Neural cell (in vitro differentiated cells): ENCODE data around the gene GSDME.

Source experiments
- EP300 ChIP-seq: fragments of 450-650 bp; conservative IDR thresholded peaks from 2 replicates; pipeline ENCODE4 v1.6.1; 2014; ENCODE audit warnings: antibody characterized with exemption, mild to moderate bottlenecking, moderate library complexity; ENCODE audit not compliant: poor library complexity, severe bottlenecking
- EZH2 ChIP-seq: fragments of 200-600, 300-800 bp; shearing (Covaris generic), sonication (generic); IDR thresholded peaks from 2 replicates; pipeline ENCODE4 v1.6.1; 2014; ENCODE audit warnings: antibody characterized with exemption, low read length, borderline replicate concordance, mild to moderate bottlenecking; ENCODE audit not compliant: insufficient read depth, poor library complexity, severe bottlenecking
- MXI1 ChIP-seq: fragments of 450-650 bp; conservative IDR thresholded peaks from 2 replicates; pipeline ENCODE4 v1.6.1; 2014; ENCODE audit warnings: antibody characterized with exemption, mild to moderate bottlenecking; ENCODE audit not compliant: poor library complexity, severe bottlenecking
- POLR2AphosphoS5 ChIP-seq: IDR thresholded peaks from 2 replicates; pipeline ENCODE4 v1.6.1; 2012
- RAD21 ChIP-seq: fragments of 450-650 bp; conservative IDR thresholded peaks from 2 replicates; pipeline ENCODE4 v1.6.1; 2014; ENCODE audit warnings: antibody characterized with exemption, mild to moderate bottlenecking, moderate library complexity
- SMC3 ChIP-seq: fragments of 450-650 bp; conservative IDR thresholded peaks from 2 replicates; pipeline ENCODE4 v1.6.1; 2014; ENCODE audit warnings: antibody characterized with exemption, mild to moderate bottlenecking, moderate library complexity; ENCODE audit not compliant: poor library complexity
- TAF1 ChIP-seq: IDR thresholded peaks from 2 replicates; pipeline ENCODE4 v1.6.1; 2012; ENCODE audit warnings: low read depth
- TF ChIP-seq, protein P1 (sequence below): fragments of 450-650 bp; IDR thresholded peaks from 2 replicates; pipeline ENCODE4 v1.5.1; 2014; ENCODE audit warnings: antibody characterized with exemption, mild to moderate bottlenecking, moderate library complexity; ENCODE audit not compliant: poor library complexity, severe bottlenecking

DNA sequence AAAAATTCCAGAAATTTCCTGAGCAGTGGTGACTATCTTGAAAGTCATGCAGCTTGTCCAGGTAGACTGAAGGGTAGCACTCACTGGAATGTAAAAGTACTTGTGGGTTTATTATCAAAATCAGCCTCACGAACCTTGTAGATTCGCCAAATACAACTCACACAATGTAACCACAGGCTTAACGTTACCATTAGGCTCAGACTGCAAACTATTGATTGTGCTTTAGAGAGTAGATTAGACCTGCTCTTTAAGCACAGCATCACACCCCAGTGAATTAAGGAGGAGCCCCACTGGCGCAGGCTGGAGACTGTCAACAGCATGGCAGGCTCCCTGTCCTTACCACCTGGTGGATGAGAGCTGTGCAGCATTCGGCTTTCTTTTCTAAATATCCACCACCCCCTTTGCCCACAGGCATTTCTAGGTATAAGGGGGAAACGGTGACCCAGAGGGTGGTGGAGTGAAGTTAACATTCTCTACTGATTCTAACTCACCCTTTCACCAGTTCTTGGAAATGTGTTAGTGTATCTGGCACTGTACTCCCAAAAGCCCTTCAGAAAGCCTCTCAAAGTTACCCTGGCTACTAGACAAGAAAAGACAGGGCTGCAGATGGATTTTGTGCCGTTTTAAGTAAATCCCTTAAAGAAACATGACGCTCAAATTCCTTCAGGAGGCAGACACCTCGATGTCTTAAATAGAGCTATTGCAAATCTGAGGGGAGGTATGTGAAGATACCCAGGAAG lies 56.6 kb downstream of the GSDME start:
- TF ChIP-seq EP300 (no peak), EZH2 (no peak), RAD21 (no peak), MXI1 (no peak), POLR2AphosphoS5 (no peak), TAF1 (no peak), SMC3 (no peak)
- TF ChIP-seq, protein P1, sequence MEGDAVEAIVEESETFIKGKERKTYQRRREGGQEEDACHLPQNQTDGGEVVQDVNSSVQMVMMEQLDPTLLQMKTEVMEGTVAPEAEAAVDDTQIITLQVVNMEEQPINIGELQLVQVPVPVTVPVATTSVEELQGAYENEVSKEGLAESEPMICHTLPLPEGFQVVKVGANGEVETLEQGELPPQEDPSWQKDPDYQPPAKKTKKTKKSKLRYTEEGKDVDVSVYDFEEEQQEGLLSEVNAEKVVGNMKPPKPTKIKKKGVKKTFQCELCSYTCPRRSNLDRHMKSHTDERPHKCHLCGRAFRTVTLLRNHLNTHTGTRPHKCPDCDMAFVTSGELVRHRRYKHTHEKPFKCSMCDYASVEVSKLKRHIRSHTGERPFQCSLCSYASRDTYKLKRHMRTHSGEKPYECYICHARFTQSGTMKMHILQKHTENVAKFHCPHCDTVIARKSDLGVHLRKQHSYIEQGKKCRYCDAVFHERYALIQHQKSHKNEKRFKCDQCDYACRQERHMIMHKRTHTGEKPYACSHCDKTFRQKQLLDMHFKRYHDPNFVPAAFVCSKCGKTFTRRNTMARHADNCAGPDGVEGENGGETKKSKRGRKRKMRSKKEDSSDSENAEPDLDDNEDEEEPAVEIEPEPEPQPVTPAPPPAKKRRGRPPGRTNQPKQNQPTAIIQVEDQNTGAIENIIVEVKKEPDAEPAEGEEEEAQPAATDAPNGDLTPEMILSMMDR: no peak
